Thyroid gland (tissue), 4 donors: Measurements from ENCODE around the gene MRGPRX2. TPM values are rescaled to one million over a fixed set of nuclear protein-coding genes. Genes with fewer than 3 reads are reported as not detected.
A peak's percentile ranks its signal among the peaks of the same experiment; 100 is the strongest.

Experiments
- DNase-seq, 2 donors: peaks; one replicate each; pipeline ENCODE4 v3.0.0-alpha.2; 2019
- H3K27ac ChIP-seq, 3 donors: fragments of 200-600 bp; sonication (generic); 1 replicate in 2 of 3; 2 replicates in 1 of 3; pipeline ENCODE4 v1.5.1; 2016 to 2019; ENCODE audit warnings: mild to moderate bottlenecking in 1 of 3, moderate library complexity in 1 of 3
- H3K27me3 ChIP-seq: fragments of 200-600 bp; sonication (generic); one replicate; pipeline ENCODE4 v1.5.1; 2019
- H3K36me3 ChIP-seq, 2 donors: fragments of 200-600 bp; sonication (generic); one replicate each; pipeline ENCODE4 v1.5.1; 2016 to 2019
- H3K4me1 ChIP-seq, 2 donors: fragments of 200-600 bp; sonication (generic); one replicate each; pipeline ENCODE4 v1.5.1; 2017 to 2019
- H3K4me3 ChIP-seq, 3 donors: fragments of 200-600 bp; sonication (generic); replicated peaks in 1 of 3; 1 replicate in 2 of 3; 2 replicates in 1 of 3; pipeline ENCODE4 v1.5.1; 2016; ENCODE audit warnings: mild to moderate bottlenecking in 1 of 3
- H3K9me3 ChIP-seq: fragments of 200-600 bp; sonication (generic); one replicate; pipeline ENCODE4 v1.5.1; 2017
- CTCF ChIP-seq, 6 experiments: fragments of 200-600 bp in 3 of 6; fragments of 450-650 bp in 3 of 6; sonication (generic) in 3 of 6; IDR thresholded peaks; one replicate each; pipeline ENCODE4 v1.5.1; 2016 to 2019; ENCODE audit warnings: antibody characterized with exemption in 6 of 6, mild to moderate bottlenecking in 2 of 6, inconsistent platforms in 1 of 6, moderate library complexity in 1 of 6
- POLR2A ChIP-seq, 2 donors: fragments of 450-650 bp; IDR thresholded peaks; one replicate each; pipeline ENCODE4 v1.6.1; 2017; ENCODE audit warnings: antibody characterized with exemption in 2 of 2, mild to moderate bottlenecking in 2 of 2, moderate library complexity in 1 of 2
- WGBS, 2 donors: methylation state at CpG; one replicate each; pipeline ENCODE4 v1.1.5; 2017; 5-methylcytosine and 5-hydroxymethylcytosine counted together
- intact Hi-C: fragments of 100-400 bp; cut with DNase I; formaldehyde crosslinking; loops from one replicate; pipeline ENCODE4 v1.15.1; 2023
- total RNA-seq, 4 donors: library from RNA; depleted of rRNA; stranded (reverse); fragments of >200 nt; gene quantifications; one replicate each; pipeline ENCODE4 v1.2.3, GENCODE V29; 2016

Gene MRGPRX2
- not detected for total RNA-seq

GRCh38 chr11:19060629-19061028 is at the start of gene MRGPRX2:
Gene MRGPRX2 (minus strand): TSS chr11:19060717. CDS start chr11:19056402, 4,315 bp downstream.
- no peaks in the 10 kb centered on the region for H3K36me3 ChIP-seq
- intact Hi-C loops = no loop called here
- DNase-seq = no peak
- no peak within 1 kb of the TSS for H3K27ac ChIP-seq
- no peak for TF ChIP-seq POLR2A (IDR thresholded peaks at IDR 0.05)
- TF ChIP-seq CTCF (IDR thresholded peaks at IDR 0.05) = no peak
- H3K27me3 ChIP-seq = no peaks in the 10 kb centered on the region
- WGBS, 2 donors = 67 to 74% methylated on average over 4 of the region's 4 CpGs
- H3K9me3 ChIP-seq = no peaks in the 10 kb centered on the region
- H3K4me3 ChIP-seq = no peak within 1 kb of the TSS
- H3K4me1 ChIP-seq = no peaks in the 10 kb centered on the region

GRCh38 chr11:19110295-19110694 is 49.8 kb upstream of the MRGPRX2 start:
- H3K9me3 ChIP-seq = no peaks in the 10 kb centered on the region
- H3K4me3 ChIP-seq = no peak overlapping the region
- H3K36me3 ChIP-seq = no peaks in the 10 kb centered on the region
- peak; percentile 6 to 17 for DNase-seq
- H3K4me1 ChIP-seq = no peaks in the 10 kb centered on the region
- intact Hi-C loops = no loop called here
- no peaks in the 10 kb centered on the region for H3K27me3 ChIP-seq
- H3K27ac ChIP-seq = no peak overlapping the region
- 92 to 96% methylated on average over 3 of the region's 3 CpGs for WGBS, 2 donors
- no peak for TF ChIP-seq CTCF (IDR thresholded peaks at IDR 0.05)
- TF ChIP-seq POLR2A (IDR thresholded peaks at IDR 0.05) = no peak

- TF ChIP-seq CTCF (IDR thresholded peaks at IDR 0.05) = no peak
- no peak for TF ChIP-seq POLR2A (IDR thresholded peaks at IDR 0.05)
- no peak overlapping the region for H3K27ac ChIP-seq
- no peak overlapping the region for H3K4me3 ChIP-seq
- DNase-seq = no peak
- H3K9me3 ChIP-seq = no peaks in the 10 kb centered on the region
- 100% methylated on average over 1 of the region's 1 CpG for WGBS, 2 donors
- no peaks in the 10 kb centered on the region for H3K4me1 ChIP-seq
- H3K27me3 ChIP-seq = no peaks in the 10 kb centered on the region
- no peaks in the 10 kb centered on the region for H3K36me3 ChIP-seq
- intact Hi-C loops = no loop called here
Observed at GRCh38 chr11:19107125-19107524, 46.6 kb upstream of the MRGPRX2 start.

GRCh38 chr11:19105011-19105410 is 44.5 kb upstream of the MRGPRX2 start:
- 95% methylated on average over 1 of the region's 1 CpG for WGBS, 2 donors
- intact Hi-C loops = no loop called here
- Histone ChIP-seq H3K36me3 (no peaks in the 10 kb centered on the region), H3K27ac (no peak overlapping the region), H3K4me3 (no peak overlapping the region), H3K4me1 (no peaks in the 10 kb centered on the region), H3K27me3 (no peaks in the 10 kb centered on the region), H3K9me3 (no peaks in the 10 kb centered on the region)
- no peak for DNase-seq
- TF ChIP-seq CTCF (IDR thresholded peaks at IDR 0.05) (no peak), POLR2A (IDR thresholded peaks at IDR 0.05) (no peak)

GRCh38 chr11:19102521-19102900 is 42.0 kb upstream of the MRGPRX2 start:
- TF ChIP-seq CTCF (IDR thresholded peaks at IDR 0.05) (no peak), POLR2A (IDR thresholded peaks at IDR 0.05) (no peak)
- WGBS, 2 donors = 90 to 100% methylated on average over 1 of the region's 1 CpG
- H3K9me3 ChIP-seq = no peaks in the 10 kb centered on the region
- H3K4me3 ChIP-seq = no peak overlapping the region
- DNase-seq = no peak
- no peaks in the 10 kb centered on the region for H3K4me1 ChIP-seq
- H3K27ac ChIP-seq = no peak overlapping the region
- H3K27me3 ChIP-seq = no peaks in the 10 kb centered on the region
- H3K36me3 ChIP-seq = no peaks in the 10 kb centered on the region
- intact Hi-C loops = no loop called here
